Right atrium auricular region (tissue), 2 donors: ENCODE results near the gene FAF2. TPM values are rescaled to one million over a fixed set of nuclear protein-coding genes. Genes with fewer than 3 reads are reported as not detected.
"Not testable (repeated sequence)": the region's sequence is repeated elsewhere in the genome, so short reads cannot be mapped to it uniquely, and the experiment has no call there.

Experiments
- DNase-seq: peaks from one replicate; pipeline ENCODE4 v3.0.0-alpha.2; 2019; ENCODE audit warnings: low spot score
- H3K27ac ChIP-seq, 2 donors: fragments of 200-600 bp; sonication (generic); 1 replicate in 1 of 2; 2 replicates in 1 of 2; pipeline ENCODE4 v1.5.1; 2016 to 2019
- H3K27me3 ChIP-seq, 2 donors: fragments of 200-600 bp; sonication (generic); one replicate each; pipeline versions ENCODE4 v1.5.1 to v1.6.0; 2017 to 2019
- H3K36me3 ChIP-seq: fragments of 200-600 bp; sonication (generic); one replicate; pipeline ENCODE4 v1.5.1; 2016
- H3K4me1 ChIP-seq, 2 donors: fragments of 200-600 bp; sonication (generic); one replicate each; pipeline versions ENCODE4 v1.5.1 to v1.6.0; 2017 to 2019
- H3K4me3 ChIP-seq, 2 donors: fragments of 200-600 bp; sonication (generic); 1 replicate in 1 of 2; 2 replicates in 1 of 2; pipeline ENCODE4 v1.5.1; 2017 to 2019; ENCODE audit warnings: mild to moderate bottlenecking in 1 of 2, moderate library complexity in 1 of 2
- H3K9me3 ChIP-seq, 2 donors: fragments of 200-600 bp; sonication (generic); one replicate each; pipeline ENCODE4 v1.5.1; 2019
- CTCF ChIP-seq, 2 donors: fragments of 200-600 bp; sonication (generic); IDR thresholded peaks; one replicate each; pipeline ENCODE4 v1.5.1; 2019; ENCODE audit warnings: antibody characterized with exemption in 2 of 2
- total RNA-seq, 2 donors: library from RNA; depleted of rRNA; stranded (reverse); fragments of >200 nt; gene quantifications; one replicate each; pipeline ENCODE4 v1.1.0, GENCODE V29; 2016

FAF2 gene
- total RNA-seq, 2 donors from 2014 or later, result 14.4 to 19.5 TPM

DNA sequence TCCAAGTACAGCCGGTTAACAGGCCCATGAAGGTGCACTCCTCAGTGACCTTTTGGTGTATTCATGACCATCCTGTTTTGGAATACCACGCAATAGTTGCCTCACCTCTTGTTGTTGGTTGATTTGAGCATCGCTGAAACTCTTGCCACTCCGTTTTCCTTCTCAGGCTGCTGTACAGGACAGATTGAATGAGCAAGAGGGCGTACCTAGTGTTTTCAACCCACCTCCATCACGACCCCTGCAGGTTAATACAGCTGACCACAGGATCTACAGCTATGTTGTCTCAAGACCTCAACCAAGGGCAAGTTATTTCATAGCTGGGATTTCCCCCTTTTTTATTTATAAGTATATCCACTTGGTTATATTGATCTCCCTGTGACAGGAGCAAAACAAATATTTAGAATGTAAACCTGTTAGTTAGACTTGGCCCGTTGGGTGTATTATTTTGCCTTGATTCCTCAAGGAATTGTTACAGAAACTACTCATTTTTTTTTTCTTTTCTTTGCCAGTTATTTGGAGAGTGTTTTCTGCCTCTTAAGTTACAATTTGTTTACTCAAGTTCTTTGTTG, 38.1 kb downstream of the FAF2 start:
- H3K27ac ChIP-seq, result no peak overlapping the region
- H3K4me1 ChIP-seq, result no peaks in the 10 kb centered on the region
- H3K36me3 ChIP-seq, result peaks cover 43% of the 10 kb centered on the region
- H3K9me3 ChIP-seq, result no peaks in the 10 kb centered on the region
- no peaks in the 10 kb centered on the region for H3K27me3 ChIP-seq
- no peak for DNase-seq
- no peak for TF ChIP-seq CTCF (IDR thresholded peaks at IDR 0.05)
- H3K4me3 ChIP-seq, result no peak overlapping the region

DNA sequence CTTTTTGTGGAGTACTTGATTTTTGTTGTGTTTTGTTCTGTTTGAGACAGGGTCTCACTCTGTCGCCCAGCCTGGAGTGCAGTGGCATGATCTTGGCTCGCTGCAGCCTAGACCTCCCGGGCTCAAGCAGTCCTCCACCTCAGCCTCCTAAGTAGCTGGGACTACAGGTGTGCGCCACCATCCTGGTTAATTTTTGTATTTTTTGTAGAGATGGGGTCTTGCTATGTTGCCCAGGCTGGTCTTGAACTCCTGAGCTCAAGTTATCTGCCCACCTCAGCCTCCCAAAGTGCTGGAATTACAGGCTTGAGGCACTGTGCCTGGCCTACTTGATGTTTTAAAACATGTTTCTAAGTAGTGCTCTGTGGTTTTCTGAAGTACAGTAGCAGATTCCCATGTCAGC, 39.0 kb downstream of the FAF2 start:
- not testable (repeated sequence) for H3K4me1 ChIP-seq, H3K27me3 ChIP-seq, H3K4me3 ChIP-seq, H3K9me3 ChIP-seq, H3K27ac ChIP-seq, DNase-seq
- peaks cover 52% of the 10 kb centered on the region for H3K36me3 ChIP-seq

- no peaks in the 10 kb centered on the region for H3K9me3 ChIP-seq
- H3K4me3 ChIP-seq, result no peak overlapping the region
- TF ChIP-seq CTCF (IDR thresholded peaks at IDR 0.05), result no peak
- peaks cover 71% of the 10 kb centered on the region for H3K36me3 ChIP-seq
- no peak overlapping the region for H3K27ac ChIP-seq
- DNase-seq, result no peak
- no peaks in the 10 kb centered on the region for H3K27me3 ChIP-seq
- H3K4me1 ChIP-seq, result no peaks in the 10 kb centered on the region
Observed at GRCh38 chr5:176489077-176489476, 40.9 kb downstream of the FAF2 start.

- Histone ChIP-seq H3K27ac (no peak overlapping the region), H3K4me1 (no peaks in the 10 kb centered on the region), H3K36me3 (peaks cover 82% of the 10 kb centered on the region)
Observed at GRCh38 chr5:176490301-176490700, 42.1 kb downstream of the FAF2 start.

GRCh38 chr5:176491101-176491502, 42.9 kb downstream of the FAF2 start:
- H3K4me1 ChIP-seq, result no peaks in the 10 kb centered on the region
- no peaks in the 10 kb centered on the region for H3K9me3 ChIP-seq
- H3K27ac ChIP-seq, result no peak overlapping the region
- no peak for DNase-seq
- no peak for TF ChIP-seq CTCF (IDR thresholded peaks at IDR 0.05)
- H3K4me3 ChIP-seq, result no peak overlapping the region
- H3K27me3 ChIP-seq, result no peaks in the 10 kb centered on the region
- peaks cover 87% of the 10 kb centered on the region for H3K36me3 ChIP-seq

More at GRCh38 chr5:176490301-176490700, 42.1 kb downstream of the FAF2 start:
- TF ChIP-seq CTCF (IDR thresholded peaks at IDR 0.05), result no peak
- Histone ChIP-seq H3K9me3 (no peaks in the 10 kb centered on the region), H3K4me3 (no peak overlapping the region), H3K27me3 (no peaks in the 10 kb centered on the region)
- DNase-seq, result no peak

- H3K4me1 ChIP-seq, result no peaks in the 10 kb centered on the region
- H3K9me3 ChIP-seq, result no peaks in the 10 kb centered on the region
- no peak overlapping the region for H3K27ac ChIP-seq
- H3K36me3 ChIP-seq, result peaks cover 87% of the 10 kb centered on the region
- H3K27me3 ChIP-seq, result no peaks in the 10 kb centered on the region
- no peak for TF ChIP-seq CTCF (IDR thresholded peaks at IDR 0.05)
- no peak overlapping the region for H3K4me3 ChIP-seq
- DNase-seq, result no peak
Observed at GRCh38 chr5:176491901-176492300, 43.7 kb downstream of the FAF2 start.
